ENCODE measurements around the gene TTL. TPM values are rescaled to one million over a fixed set of nuclear protein-coding genes. Genes with fewer than 3 reads are reported as not detected.

The TTL gene
- total and polyA plus RNA-seq, 2 of the 13 experiments (the other 11 are each of a cell fraction or from before 2014, with no cell fraction given), result 19.0 to 59.8 TPM

- TF ChIP-seq ZNF44 (CRISPR knock-in tag; IDR thresholded peaks at IDR 0.05) (no peak), ZNF331 (CRISPR knock-in tag; IDR thresholded peaks at IDR 0.05) (no peak), HBP1 (CRISPR knock-in tag; IDR thresholded peaks at IDR 0.05; ENCODE audit: low read depth) (0 out of 2 replicates have a peak, but pooled peaks have one; percentile 5), KAT7 (CRISPR knock-in tag; IDR thresholded peaks at IDR 0.05; ENCODE audit: borderline replicate concordance) (no peak), TBX3 (IDR thresholded peaks at IDR 0.05; ENCODE audit: borderline replicate concordance) (no peak; the same call in 1 of the 2 replicates), ZNF883 (CRISPR knock-in tag; IDR thresholded peaks at IDR 0.05; ENCODE audit: not compliant biosample characterization) (no peak), ZNF256 (CRISPR knock-in tag; conservative IDR thresholded peaks at IDR 0.05) (peak; percentile 60; the same call in 1 of the 2 replicates), SMAD3 (CRISPR knock-in tag; IDR thresholded peaks at IDR 0.05) (0 out of 2 replicates have a peak, but pooled peaks have one; percentile 3), FOSL2 (CRISPR knock-in tag; IDR thresholded peaks at IDR 0.05) (peak; percentile 38; the same call in 1 of the 2 replicates), E2F1 (CRISPR knock-in tag; IDR thresholded peaks at IDR 0.05) (no peak)
- TF ChIP-seq, protein P1, sequence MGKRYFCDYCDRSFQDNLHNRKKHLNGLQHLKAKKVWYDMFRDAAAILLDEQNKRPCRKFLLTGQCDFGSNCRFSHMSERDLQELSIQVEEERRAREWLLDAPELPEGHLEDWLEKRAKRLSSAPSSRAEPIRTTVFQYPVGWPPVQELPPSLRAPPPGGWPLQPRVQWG (CRISPR knock-in tag; IDR thresholded peaks at IDR 0.05; ENCODE audit: borderline replicate concordance, low read depth), result no peak
Observed at GRCh38 chr2:112584891-112585250, 102.9 kb downstream of the TTL start (continued).
